WTC11 (cell line): Measurements from ENCODE around the gene NAA25. TPM values are rescaled to one million over a fixed set of nuclear protein-coding genes. Genes with fewer than 3 reads are reported as not detected.

Source experiments
- ATAC-seq: fragments of 200-7000 bp; cut with Tn5 transposase; 2 replicates; pipeline ENCODE4 v1.10.0; 2021; ENCODE audit warnings: mild to moderate bottlenecking, moderate library complexity
- CTCF ChIA-PET: fragments of 300-600 bp; sonication (Branson Sonifier 250); formaldehyde crosslinking; loops from one replicate; lab custom pipeline; 2021; ENCODE audit warnings: antibody characterized with exemption; lab: Charles Lee
- POLR2A ChIA-PET: fragments of 350-600 bp; sonication (Branson Sonifier 250); formaldehyde crosslinking; loops from one replicate; lab custom pipeline; 2021; ENCODE audit warnings: antibody characterized with exemption; lab: Charles Lee
- DNase-seq: peaks from one replicate; pipeline ENCODE4 v3.0.0; 2021; ENCODE audit warnings: low spot score
- H3K27ac Mint-ChIP-seq: 2 replicates; pipeline ENCODE4 v1.8.0; 2021; ENCODE audit warnings: mixed read lengths
- H3K27me3 Mint-ChIP-seq: 2 replicates; pipeline ENCODE4 v1.8.0; 2021; ENCODE audit warnings: low read depth, mild to moderate bottlenecking, moderate library complexity, mixed read lengths
- H3K36me3 Mint-ChIP-seq: 2 replicates; pipeline ENCODE4 v1.8.0; 2021; ENCODE audit warnings: mixed read lengths
- H3K4me1 Mint-ChIP-seq: 2 replicates; pipeline ENCODE4 v1.8.0; 2022; ENCODE audit warnings: mixed read lengths
- H3K4me3 Mint-ChIP-seq: 2 replicates; pipeline ENCODE4 v1.8.0; 2021; ENCODE audit warnings: mild to moderate bottlenecking, moderate library complexity, mixed read lengths
- H3K9me3 Mint-ChIP-seq: 2 replicates; pipeline ENCODE4 v1.8.0; 2021; ENCODE audit warnings: mixed read lengths
- CREB1 ChIP-seq: sonication (generic); formaldehyde crosslinking; IDR thresholded peaks from 2 replicates; pipeline ENCODE4 v1.8.0; 2023; ENCODE audit warnings: mild to moderate bottlenecking, missing genetic modification reagents
- ETV6 ChIP-seq: sonication (generic); formaldehyde crosslinking; IDR thresholded peaks from 2 replicates; pipeline ENCODE4 v1.8.1; 2022; ENCODE audit warnings: mild to moderate bottlenecking, missing genetic modification reagents
- FOXK1 ChIP-seq: sonication (generic); formaldehyde crosslinking; IDR thresholded peaks from 2 replicates; pipeline ENCODE4 v1.8.0; 2022; ENCODE audit warnings: mild to moderate bottlenecking, moderate library complexity, missing genetic modification reagents
- FOXP1 ChIP-seq: sonication (generic); formaldehyde crosslinking; IDR thresholded peaks from 2 replicates; pipeline ENCODE4 v1.8.0; 2022; ENCODE audit warnings: missing genetic modification reagents, mild to moderate bottlenecking, moderate library complexity, borderline replicate concordance
- IRF2 ChIP-seq: sonication (generic); formaldehyde crosslinking; IDR thresholded peaks from 2 replicates; pipeline ENCODE4 v1.8.0; 2022; ENCODE audit warnings: low read depth, missing genetic modification reagents, borderline replicate concordance
- NR1H2 ChIP-seq: sonication (generic); formaldehyde crosslinking; IDR thresholded peaks from 2 replicates; pipeline ENCODE4 v1.9.0; 2021; ENCODE audit warnings: mild to moderate bottlenecking, moderate library complexity, missing genetic modification reagents
- PRDM15 ChIP-seq: sonication (generic); formaldehyde crosslinking; IDR thresholded peaks from 2 replicates; pipeline ENCODE4 v1.8.0; 2022; ENCODE audit warnings: missing genetic modification reagents
- ZNF232 ChIP-seq: sonication (generic); formaldehyde crosslinking; IDR thresholded peaks from 2 replicates; pipeline ENCODE4 v1.8.0; 2022; ENCODE audit warnings: mild to moderate bottlenecking, missing genetic modification reagents
- ZNF423 ChIP-seq: fragments of 250-450 bp; sonication (Bioruptor Pico); IDR thresholded peaks from 2 replicates; pipeline ENCODE4 v2.1.2; 2022; ENCODE audit warnings: mild to moderate bottlenecking, moderate library complexity
- ZSCAN18 ChIP-seq: fragments of 250-450 bp; sonication (Bioruptor Pico); IDR thresholded peaks from 2 replicates; pipeline ENCODE4 v2.1.2; 2022; ENCODE audit warnings: mild to moderate bottlenecking, moderate library complexity
- total RNA-seq: library from RNA; stranded (reverse); gene quantifications from 3 replicates; pipeline ENCODE4 v1.2.3, GENCODE V29; 2021
- TF ChIP-seq, protein P1 (sequence below): sonication (generic); formaldehyde crosslinking; conservative IDR thresholded peaks from 2 replicates; pipeline ENCODE4 v1.8.1; 2022; ENCODE audit warnings: mild to moderate bottlenecking, missing genetic modification reagents
- TF ChIP-seq, protein P2 (sequence below): sonication (generic); formaldehyde crosslinking; IDR thresholded peaks from 2 replicates; pipeline ENCODE4 v1.8.1; 2022; ENCODE audit warnings: low read depth, mild to moderate bottlenecking, moderate library complexity, missing genetic modification reagents, borderline replicate concordance
- TF ChIP-seq, protein P3 (sequence below): fragments of 250-450 bp; sonication (Bioruptor Pico); IDR thresholded peaks from 2 replicates; pipeline ENCODE4 v1.9.0; 2021; ENCODE audit warnings: mild to moderate bottlenecking

The NAA25 gene
- total RNA-seq, 1 experiment from 2014 or later: 47.5 TPM

- H3K27me3 Mint-ChIP-seq: no peaks in the 10 kb centered on the region
- CTCF ChIA-PET: no interaction called here
- H3K36me3 Mint-ChIP-seq: peaks cover 36% of the 10 kb centered on the region
- no peaks in the 10 kb centered on the region for H3K9me3 Mint-ChIP-seq
- ATAC-seq (no peak), DNase-seq (no peak)
- H3K27ac Mint-ChIP-seq: no peak overlapping the region
- POLR2A ChIA-PET: interaction anchor here (0.6 kb wide), 1 partner anchor 102 kb away, joined by 3 read pairs; no protein-coding TSS in a partner anchor
- peaks cover 10% of the 10 kb centered on the region for H3K4me1 Mint-ChIP-seq
- TF ChIP-seq PRDM15 (CRISPR knock-in tag): no peak
- TF ChIP-seq, protein P1, sequence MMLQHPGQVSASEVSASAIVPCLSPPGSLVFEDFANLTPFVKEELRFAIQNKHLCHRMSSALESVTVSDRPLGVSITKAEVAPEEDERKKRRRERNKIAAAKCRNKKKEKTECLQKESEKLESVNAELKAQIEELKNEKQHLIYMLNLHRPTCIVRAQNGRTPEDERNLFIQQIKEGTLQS: no peak
- TF ChIP-seq ZSCAN18 (CRISPR knock-in tag): no peak
- TF ChIP-seq, protein P2, sequence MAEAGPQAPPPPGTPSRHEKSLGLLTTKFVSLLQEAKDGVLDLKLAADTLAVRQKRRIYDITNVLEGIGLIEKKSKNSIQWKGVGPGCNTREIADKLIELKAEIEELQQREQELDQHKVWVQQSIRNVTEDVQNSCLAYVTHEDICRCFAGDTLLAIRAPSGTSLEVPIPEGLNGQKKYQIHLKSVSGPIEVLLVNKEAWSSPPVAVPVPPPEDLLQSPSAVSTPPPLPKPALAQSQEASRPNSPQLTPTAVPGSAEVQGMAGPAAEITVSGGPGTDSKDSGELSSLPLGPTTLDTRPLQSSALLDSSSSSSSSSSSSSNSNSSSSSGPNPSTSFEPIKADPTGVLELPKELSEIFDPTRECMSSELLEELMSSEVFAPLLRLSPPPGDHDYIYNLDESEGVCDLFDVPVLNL (CRISPR knock-in tag): no peak
- no peak overlapping the region for H3K4me3 Mint-ChIP-seq
Measured at GRCh38 chr12:112091563-112091962, 17.0 kb downstream of the NAA25 start.

GRCh38 chr12:112087851-112088250 lies 20.7 kb downstream of the NAA25 start:
- Mint-ChIP-seq H3K4me1 (peaks cover 16% of the 10 kb centered on the region), H3K27me3 (no peaks in the 10 kb centered on the region), H3K27ac (peak overlapping the region; percentile 31), H3K4me3 (no peak overlapping the region)
- ATAC-seq: no peak
- CTCF ChIA-PET: no interaction called here
- TF ChIP-seq FOXP1 (CRISPR knock-in tag) (no peak), NR1H2 (CRISPR knock-in tag) (no peak), ZNF232 (CRISPR knock-in tag) (no peak), IRF2 (no peak), ZSCAN18 (CRISPR knock-in tag) (no peak), CREB1 (CRISPR knock-in tag) (no peak), ETV6 (no peak), PRDM15 (CRISPR knock-in tag) (no peak), ZNF423 (CRISPR knock-in tag) (no peak), FOXK1 (no peak)
- TF ChIP-seq, protein P3, sequence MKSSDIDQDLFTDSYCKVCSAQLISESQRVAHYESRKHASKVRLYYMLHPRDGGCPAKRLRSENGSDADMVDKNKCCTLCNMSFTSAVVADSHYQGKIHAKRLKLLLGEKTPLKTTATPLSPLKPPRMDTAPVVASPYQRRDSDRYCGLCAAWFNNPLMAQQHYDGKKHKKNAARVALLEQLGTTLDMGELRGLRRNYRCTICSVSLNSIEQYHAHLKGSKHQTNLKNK (CRISPR knock-in tag): no peak
- TF ChIP-seq, all 79 proteins: peak for 0
- DNase-seq: no peak
- Mint-ChIP-seq H3K9me3 (no peaks in the 10 kb centered on the region), H3K36me3 (peaks cover 46% of the 10 kb centered on the region)
- POLR2A ChIA-PET: no interaction called here
